ENCODE data around the gene CELA2B.

DNA sequence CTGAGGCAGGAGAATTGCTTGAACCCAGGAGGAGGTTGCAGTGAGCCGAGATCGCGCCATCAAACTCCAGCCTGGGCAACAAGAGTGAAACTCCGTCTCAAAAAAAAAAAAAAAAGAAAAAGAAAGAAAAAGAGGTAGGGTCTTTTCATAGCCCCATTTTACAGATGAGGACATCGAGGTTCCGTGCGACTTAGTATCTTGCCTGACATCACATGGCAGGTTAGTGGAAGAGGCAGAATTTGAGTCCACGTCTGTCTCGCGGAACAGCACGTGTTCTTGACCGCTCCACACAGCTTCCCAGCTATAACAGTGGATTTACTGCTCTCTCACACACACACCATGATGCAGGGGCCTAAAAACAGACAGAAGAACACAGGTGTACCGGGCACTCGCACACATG lies 36.6 kb upstream of the CELA2B start:
- TF ChIP-seq, protein P1, sequence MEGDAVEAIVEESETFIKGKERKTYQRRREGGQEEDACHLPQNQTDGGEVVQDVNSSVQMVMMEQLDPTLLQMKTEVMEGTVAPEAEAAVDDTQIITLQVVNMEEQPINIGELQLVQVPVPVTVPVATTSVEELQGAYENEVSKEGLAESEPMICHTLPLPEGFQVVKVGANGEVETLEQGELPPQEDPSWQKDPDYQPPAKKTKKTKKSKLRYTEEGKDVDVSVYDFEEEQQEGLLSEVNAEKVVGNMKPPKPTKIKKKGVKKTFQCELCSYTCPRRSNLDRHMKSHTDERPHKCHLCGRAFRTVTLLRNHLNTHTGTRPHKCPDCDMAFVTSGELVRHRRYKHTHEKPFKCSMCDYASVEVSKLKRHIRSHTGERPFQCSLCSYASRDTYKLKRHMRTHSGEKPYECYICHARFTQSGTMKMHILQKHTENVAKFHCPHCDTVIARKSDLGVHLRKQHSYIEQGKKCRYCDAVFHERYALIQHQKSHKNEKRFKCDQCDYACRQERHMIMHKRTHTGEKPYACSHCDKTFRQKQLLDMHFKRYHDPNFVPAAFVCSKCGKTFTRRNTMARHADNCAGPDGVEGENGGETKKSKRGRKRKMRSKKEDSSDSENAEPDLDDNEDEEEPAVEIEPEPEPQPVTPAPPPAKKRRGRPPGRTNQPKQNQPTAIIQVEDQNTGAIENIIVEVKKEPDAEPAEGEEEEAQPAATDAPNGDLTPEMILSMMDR (IDR thresholded peaks at IDR 0.05; ENCODE audit: low read depth, low read length, missing input control): no peak
- TF ChIP-seq TAF1 (conservative IDR thresholded peaks at IDR 0.05) (no peak), GABPA (IDR thresholded peaks at IDR 0.05 in 1 of 2, conservative IDR thresholded peaks at IDR 0.05 in 1 of 2) (no peak), SP1 (IDR thresholded peaks at IDR 0.05) (no peak), RAD21 (IDR thresholded peaks at IDR 0.05) (no peak), HNF4A (conservative IDR thresholded peaks at IDR 0.05) (no peak), JUND (IDR thresholded peaks at IDR 0.05) (no peak), YY1 (IDR thresholded peaks at IDR 0.05) (no peak), EGR1 (IDR thresholded peaks at IDR 0.05; ENCODE audit: low read depth in 2 of 2) (no peak)
- TF ChIP-seq, protein P2, sequence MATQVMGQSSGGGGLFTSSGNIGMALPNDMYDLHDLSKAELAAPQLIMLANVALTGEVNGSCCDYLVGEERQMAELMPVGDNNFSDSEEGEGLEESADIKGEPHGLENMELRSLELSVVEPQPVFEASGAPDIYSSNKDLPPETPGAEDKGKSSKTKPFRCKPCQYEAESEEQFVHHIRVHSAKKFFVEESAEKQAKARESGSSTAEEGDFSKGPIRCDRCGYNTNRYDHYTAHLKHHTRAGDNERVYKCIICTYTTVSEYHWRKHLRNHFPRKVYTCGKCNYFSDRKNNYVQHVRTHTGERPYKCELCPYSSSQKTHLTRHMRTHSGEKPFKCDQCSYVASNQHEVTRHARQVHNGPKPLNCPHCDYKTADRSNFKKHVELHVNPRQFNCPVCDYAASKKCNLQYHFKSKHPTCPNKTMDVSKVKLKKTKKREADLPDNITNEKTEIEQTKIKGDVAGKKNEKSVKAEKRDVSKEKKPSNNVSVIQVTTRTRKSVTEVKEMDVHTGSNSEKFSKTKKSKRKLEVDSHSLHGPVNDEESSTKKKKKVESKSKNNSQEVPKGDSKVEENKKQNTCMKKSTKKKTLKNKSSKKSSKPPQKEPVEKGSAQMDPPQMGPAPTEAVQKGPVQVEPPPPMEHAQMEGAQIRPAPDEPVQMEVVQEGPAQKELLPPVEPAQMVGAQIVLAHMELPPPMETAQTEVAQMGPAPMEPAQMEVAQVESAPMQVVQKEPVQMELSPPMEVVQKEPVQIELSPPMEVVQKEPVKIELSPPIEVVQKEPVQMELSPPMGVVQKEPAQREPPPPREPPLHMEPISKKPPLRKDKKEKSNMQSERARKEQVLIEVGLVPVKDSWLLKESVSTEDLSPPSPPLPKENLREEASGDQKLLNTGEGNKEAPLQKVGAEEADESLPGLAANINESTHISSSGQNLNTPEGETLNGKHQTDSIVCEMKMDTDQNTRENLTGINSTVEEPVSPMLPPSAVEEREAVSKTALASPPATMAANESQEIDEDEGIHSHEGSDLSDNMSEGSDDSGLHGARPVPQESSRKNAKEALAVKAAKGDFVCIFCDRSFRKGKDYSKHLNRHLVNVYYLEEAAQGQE (IDR thresholded peaks at IDR 0.05): no peak
- TF ChIP-seq, protein P3, sequence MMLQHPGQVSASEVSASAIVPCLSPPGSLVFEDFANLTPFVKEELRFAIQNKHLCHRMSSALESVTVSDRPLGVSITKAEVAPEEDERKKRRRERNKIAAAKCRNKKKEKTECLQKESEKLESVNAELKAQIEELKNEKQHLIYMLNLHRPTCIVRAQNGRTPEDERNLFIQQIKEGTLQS (IDR thresholded peaks at IDR 0.05): no peak
- TF ChIP-seq, protein P4, sequence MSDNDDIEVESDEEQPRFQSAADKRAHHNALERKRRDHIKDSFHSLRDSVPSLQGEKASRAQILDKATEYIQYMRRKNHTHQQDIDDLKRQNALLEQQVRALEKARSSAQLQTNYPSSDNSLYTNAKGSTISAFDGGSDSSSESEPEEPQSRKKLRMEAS (IDR thresholded peaks at IDR 0.05): no peak
- TF ChIP-seq, protein P5, sequence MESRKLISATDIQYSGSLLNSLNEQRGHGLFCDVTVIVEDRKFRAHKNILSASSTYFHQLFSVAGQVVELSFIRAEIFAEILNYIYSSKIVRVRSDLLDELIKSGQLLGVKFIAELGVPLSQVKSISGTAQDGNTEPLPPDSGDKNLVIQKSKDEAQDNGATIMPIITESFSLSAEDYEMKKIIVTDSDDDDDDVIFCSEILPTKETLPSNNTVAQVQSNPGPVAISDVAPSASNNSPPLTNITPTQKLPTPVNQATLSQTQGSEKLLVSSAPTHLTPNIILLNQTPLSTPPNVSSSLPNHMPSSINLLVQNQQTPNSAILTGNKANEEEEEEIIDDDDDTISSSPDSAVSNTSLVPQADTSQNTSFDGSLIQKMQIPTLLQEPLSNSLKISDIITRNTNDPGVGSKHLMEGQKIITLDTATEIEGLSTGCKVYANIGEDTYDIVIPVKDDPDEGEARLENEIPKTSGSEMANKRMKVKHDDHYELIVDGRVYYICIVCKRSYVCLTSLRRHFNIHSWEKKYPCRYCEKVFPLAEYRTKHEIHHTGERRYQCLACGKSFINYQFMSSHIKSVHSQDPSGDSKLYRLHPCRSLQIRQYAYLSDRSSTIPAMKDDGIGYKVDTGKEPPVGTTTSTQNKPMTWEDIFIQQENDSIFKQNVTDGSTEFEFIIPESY (IDR thresholded peaks at IDR 0.05): no peak
